DND-41 (cell line): Measurements from ENCODE around the gene VANGL2.

ENCODE experiments used
- ATAC-seq: fragments of 200-7000 bp; cut with Tn5 transposase; 3 replicates; pipeline ENCODE4 v1.9.1; 2021; ENCODE audit warnings: low read depth; ENCODE audit not compliant: insufficient read depth
- DNase-seq: peaks from one replicate; pipeline ENCODE4 v3.0.0-alpha.2; 2020
- H2AFZ ChIP-seq: 2 replicates; pipeline ENCODE4 v1.6.0; 2012; ENCODE audit warnings: low read depth, low read length
- H3K27ac ChIP-seq: 2 replicates; pipeline ENCODE4 v1.5.1; 2012; ENCODE audit warnings: low read length, inconsistent platforms
- H3K27me3 ChIP-seq: fragments of 200-600 bp; sonication (generic); 2 replicates; pipeline ENCODE4 v1.6.0; 2012; ENCODE audit warnings: low read length, mild to moderate bottlenecking, inconsistent platforms; ENCODE audit not compliant: insufficient read depth, poor library complexity
- H3K36me3 ChIP-seq: 2 replicates; pipeline ENCODE4 v1.5.1; 2012; ENCODE audit warnings: low read length, inconsistent platforms; ENCODE audit not compliant: insufficient read depth
- H3K4me1 ChIP-seq: 2 replicates; pipeline ENCODE4 v1.5.1; 2012; ENCODE audit warnings: mild to moderate bottlenecking, low read length; ENCODE audit not compliant: insufficient read depth
- H3K4me2 ChIP-seq: 2 replicates; pipeline ENCODE4 v1.6.0; 2012; ENCODE audit warnings: mild to moderate bottlenecking, moderate library complexity, low read length, inconsistent platforms; ENCODE audit not compliant: insufficient read depth
- H3K4me3 ChIP-seq, 2 experiments: fragments of 200-600 bp in 1 of 2; shearing (Covaris generic) in 1 of 2; 2 replicates each; pipeline ENCODE4 v1.5.1; 2012 to 2016; ENCODE audit warnings: inconsistent platforms in 2 of 2, low read length in 2 of 2, mild to moderate bottlenecking in 2 of 2, low read depth in 1 of 2, moderate library complexity in 1 of 2
- H3K79me2 ChIP-seq: 2 replicates; pipeline ENCODE4 v1.6.0; 2012; ENCODE audit warnings: low read length, inconsistent platforms; ENCODE audit not compliant: insufficient read depth
- H3K9ac ChIP-seq: 2 replicates; pipeline ENCODE4 v1.6.0; 2012; ENCODE audit warnings: low read depth, mild to moderate bottlenecking, inconsistent platforms, low read length, moderate library complexity
- H3K9me3 ChIP-seq: 2 replicates; pipeline ENCODE4 v1.5.1; 2012; ENCODE audit warnings: low read length, moderate library complexity, mild to moderate bottlenecking, inconsistent platforms; ENCODE audit not compliant: insufficient read depth, severe bottlenecking
- H4K20me1 ChIP-seq: 2 replicates; pipeline ENCODE4 v1.6.0; 2012; ENCODE audit warnings: low read length; ENCODE audit not compliant: insufficient read depth
- EZH2 ChIP-seq: IDR thresholded peaks from 3 replicates; pipeline ENCODE4 v1.6.1; 2012; ENCODE audit warnings: borderline replicate concordance, low read depth, mild to moderate bottlenecking, moderate library complexity, low read length, inconsistent platforms; ENCODE audit not compliant: severe bottlenecking
- TF ChIP-seq, protein P1 (sequence below): IDR thresholded peaks from 2 replicates; pipeline ENCODE4 v1.5.1; 2012; ENCODE audit warnings: borderline replicate concordance, low read length, moderate library complexity, mild to moderate bottlenecking; ENCODE audit not compliant: poor library complexity, severe bottlenecking; ENCODE audit errors: extremely low read depth

The VANGL2 gene

GRCh38 chr1:160354388-160354985 is 45.9 kb upstream of the VANGL2 start:
- H4K20me1 ChIP-seq, result no peaks in the 10 kb centered on the region
- peak; percentile 40 for DNase-seq
- no peak overlapping the region for H3K9ac ChIP-seq
- peaks cover 87% of the 10 kb centered on the region for H3K36me3 ChIP-seq
- H3K79me2 ChIP-seq, result no peaks in the 10 kb centered on the region
- H3K4me3 ChIP-seq, result no peak overlapping the region
- no peaks in the 10 kb centered on the region for H3K9me3 ChIP-seq
- no peaks in the 10 kb centered on the region for H3K4me1 ChIP-seq
- no peak overlapping the region for H3K27ac ChIP-seq
- no peak overlapping the region for H3K4me2 ChIP-seq
- no peak overlapping the region for H2AFZ ChIP-seq
- no peaks in the 10 kb centered on the region for H3K27me3 ChIP-seq
- ATAC-seq, result peak; percentile 85
- no peak for TF ChIP-seq EZH2
- TF ChIP-seq, protein P1, sequence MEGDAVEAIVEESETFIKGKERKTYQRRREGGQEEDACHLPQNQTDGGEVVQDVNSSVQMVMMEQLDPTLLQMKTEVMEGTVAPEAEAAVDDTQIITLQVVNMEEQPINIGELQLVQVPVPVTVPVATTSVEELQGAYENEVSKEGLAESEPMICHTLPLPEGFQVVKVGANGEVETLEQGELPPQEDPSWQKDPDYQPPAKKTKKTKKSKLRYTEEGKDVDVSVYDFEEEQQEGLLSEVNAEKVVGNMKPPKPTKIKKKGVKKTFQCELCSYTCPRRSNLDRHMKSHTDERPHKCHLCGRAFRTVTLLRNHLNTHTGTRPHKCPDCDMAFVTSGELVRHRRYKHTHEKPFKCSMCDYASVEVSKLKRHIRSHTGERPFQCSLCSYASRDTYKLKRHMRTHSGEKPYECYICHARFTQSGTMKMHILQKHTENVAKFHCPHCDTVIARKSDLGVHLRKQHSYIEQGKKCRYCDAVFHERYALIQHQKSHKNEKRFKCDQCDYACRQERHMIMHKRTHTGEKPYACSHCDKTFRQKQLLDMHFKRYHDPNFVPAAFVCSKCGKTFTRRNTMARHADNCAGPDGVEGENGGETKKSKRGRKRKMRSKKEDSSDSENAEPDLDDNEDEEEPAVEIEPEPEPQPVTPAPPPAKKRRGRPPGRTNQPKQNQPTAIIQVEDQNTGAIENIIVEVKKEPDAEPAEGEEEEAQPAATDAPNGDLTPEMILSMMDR, result peak; percentile 65

- Histone ChIP-seq H3K9me3 (no peaks in the 10 kb centered on the region), H3K4me1 (no peaks in the 10 kb centered on the region), H2AFZ (no peak overlapping the region), H3K27ac (no peak overlapping the region), H4K20me1 (no peaks in the 10 kb centered on the region), H3K27me3 (no peaks in the 10 kb centered on the region), H3K9ac (no peak overlapping the region), H3K36me3 (peaks cover 60% of the 10 kb centered on the region), H3K4me3 (no peak overlapping the region), H3K79me2 (no peaks in the 10 kb centered on the region), H3K4me2 (no peak overlapping the region)
- TF ChIP-seq, protein P1, result no peak
- TF ChIP-seq EZH2, result no peak
- ATAC-seq (no peak), DNase-seq (no peak)
Observed at GRCh38 chr1:160357286-160358002, 42.9 kb upstream of the VANGL2 start.

DNA sequence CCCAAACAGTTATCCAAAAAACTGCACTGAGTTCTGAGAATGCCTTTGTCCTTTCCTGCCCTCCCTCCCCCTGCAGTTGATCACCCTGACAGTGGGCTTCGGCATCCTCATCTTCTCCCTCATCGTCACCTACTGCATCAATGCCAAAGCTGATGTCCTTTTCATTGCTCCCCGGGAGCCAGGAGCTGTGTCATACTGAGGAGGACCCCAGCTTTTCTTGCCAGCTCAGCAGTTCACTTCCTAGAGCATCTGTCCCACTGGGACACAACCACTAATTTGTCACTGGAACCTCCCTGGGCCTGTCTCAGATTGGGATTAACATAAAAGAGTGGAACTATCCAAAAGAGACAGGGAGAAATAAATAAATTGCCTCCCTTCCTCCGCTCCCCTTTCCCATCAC is 42.3 kb upstream of the VANGL2 start:
- Histone ChIP-seq H3K4me1 (no peaks in the 10 kb centered on the region), H3K9ac (no peak overlapping the region), H2AFZ (no peak overlapping the region), H3K9me3 (no peaks in the 10 kb centered on the region), H3K79me2 (no peaks in the 10 kb centered on the region), H4K20me1 (no peaks in the 10 kb centered on the region), H3K4me3 (no peak overlapping the region), H3K27ac (no peak overlapping the region), H3K4me2 (no peak overlapping the region), H3K36me3 (peaks cover 53% of the 10 kb centered on the region), H3K27me3 (no peaks in the 10 kb centered on the region)
- no peak for DNase-seq
- ATAC-seq, result no peak
- TF ChIP-seq, protein P1, result no peak
- TF ChIP-seq EZH2, result no peak
